Skeletal muscle tissue (tissue), 4 donors: ENCODE measurements around the gene FBXL7. TPM values are rescaled to one million over a fixed set of nuclear protein-coding genes. Genes with fewer than 3 reads are reported as not detected.

ENCODE experiments used
- H3K27ac ChIP-seq: one replicate; pipeline ENCODE4 v1.7.0; 2013; ENCODE audit warnings: mild to moderate bottlenecking, low read depth, low read length, inconsistent platforms
- H3K27me3 ChIP-seq, 3 donors: one replicate each; pipeline ENCODE4 v1.7.0; 2013; ENCODE audit warnings: low read length in 3 of 3; ENCODE audit not compliant: control insufficient read depth in 3 of 3, insufficient read depth in 3 of 3
- H3K36me3 ChIP-seq, 3 donors: one replicate each; pipeline ENCODE4 v1.7.0; 2013; ENCODE audit warnings: low read length in 3 of 3; ENCODE audit not compliant: control insufficient read depth in 3 of 3, insufficient read depth in 3 of 3
- H3K4me1 ChIP-seq, 3 donors: one replicate each; pipeline ENCODE4 v1.7.0; 2013; ENCODE audit warnings: low read length in 3 of 3, mild to moderate bottlenecking in 3 of 3; ENCODE audit not compliant: control insufficient read depth in 3 of 3, insufficient read depth in 3 of 3
- H3K4me3 ChIP-seq, 3 donors: one replicate each; pipeline ENCODE4 v1.7.0; 2013; ENCODE audit warnings: low read length in 3 of 3
- H3K9ac ChIP-seq, 3 donors: one replicate each; pipeline ENCODE4 v1.7.0; 2013; ENCODE audit warnings: low read length in 3 of 3, mild to moderate bottlenecking in 3 of 3, moderate library complexity in 2 of 3, low read depth in 1 of 3
- H3K9me3 ChIP-seq, 3 donors: one replicate each; pipeline ENCODE4 v1.7.0; 2013; ENCODE audit warnings: low read length in 3 of 3; ENCODE audit not compliant: control insufficient read depth in 3 of 3
- total RNA-seq: library from RNA; depleted of rRNA; stranded (reverse); fragments of >200 nt; gene quantifications from one replicate; pipeline ENCODE4 v1.2.3, GENCODE V29; 2014
- donor health status: Osteomylitis.

FBXL7 gene
- total RNA-seq, 1 donor from 2014 or later: 3.7 TPM

DNA sequence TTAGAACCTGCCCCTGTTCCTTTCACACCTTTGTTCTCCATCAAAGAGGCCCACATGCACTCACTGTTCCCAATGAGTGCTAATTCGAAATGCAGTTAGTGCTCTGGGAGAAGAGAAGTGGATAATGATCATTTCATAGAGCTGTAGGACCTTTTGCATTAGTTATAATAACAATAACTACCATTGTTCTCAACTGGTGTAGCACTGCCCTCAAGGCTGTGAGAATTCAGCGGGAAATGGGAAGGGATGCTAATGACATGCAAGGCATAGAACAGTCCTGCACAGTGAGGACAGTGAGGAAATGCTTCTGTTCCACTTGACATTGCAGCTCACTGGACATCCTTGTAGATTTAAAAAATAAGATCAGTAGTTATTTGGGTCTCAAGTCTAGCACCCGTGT is 187.4 kb downstream of the FBXL7 start:
- H3K9me3 ChIP-seq: no peaks in the 10 kb centered on the region
- no peak overlapping the region for H3K9ac ChIP-seq
- no peak overlapping the region for H3K27ac ChIP-seq
- H3K4me1 ChIP-seq: no peaks in the 10 kb centered on the region
- H3K36me3 ChIP-seq: no peaks in the 10 kb centered on the region
- H3K4me3 ChIP-seq: no peak overlapping the region
- H3K27me3 ChIP-seq: no peaks in the 10 kb centered on the region

DNA sequence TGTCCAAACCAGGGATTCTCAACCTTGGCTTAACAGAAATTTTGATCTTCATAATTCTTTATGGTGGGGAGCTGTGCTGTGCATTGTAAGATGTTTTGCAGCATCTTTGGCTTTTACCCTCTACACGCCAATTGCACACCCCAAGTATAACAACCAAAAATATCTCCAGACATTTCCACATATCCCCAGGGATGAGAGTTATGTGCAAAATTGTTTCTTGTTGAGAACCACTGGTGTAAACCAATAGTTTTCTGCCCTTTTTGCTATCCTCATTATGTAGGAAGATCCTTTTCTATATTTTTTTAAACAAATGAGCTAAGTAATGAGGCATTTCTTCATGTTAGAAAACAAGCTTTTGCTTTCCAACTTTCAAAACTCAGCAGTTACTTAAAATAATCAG is 189.9 kb downstream of the FBXL7 start:
- H3K27me3 ChIP-seq: no peaks in the 10 kb centered on the region
- peaks cover 0 to 4% (median 0%) of the 10 kb centered on the region in 3 donors for H3K4me1 ChIP-seq
- no peak overlapping the region for H3K27ac ChIP-seq
- no peaks in the 10 kb centered on the region for H3K9me3 ChIP-seq
- H3K4me3 ChIP-seq: no peak overlapping the region
- H3K36me3 ChIP-seq: no peaks in the 10 kb centered on the region
- H3K9ac ChIP-seq: no peak overlapping the region

DNA sequence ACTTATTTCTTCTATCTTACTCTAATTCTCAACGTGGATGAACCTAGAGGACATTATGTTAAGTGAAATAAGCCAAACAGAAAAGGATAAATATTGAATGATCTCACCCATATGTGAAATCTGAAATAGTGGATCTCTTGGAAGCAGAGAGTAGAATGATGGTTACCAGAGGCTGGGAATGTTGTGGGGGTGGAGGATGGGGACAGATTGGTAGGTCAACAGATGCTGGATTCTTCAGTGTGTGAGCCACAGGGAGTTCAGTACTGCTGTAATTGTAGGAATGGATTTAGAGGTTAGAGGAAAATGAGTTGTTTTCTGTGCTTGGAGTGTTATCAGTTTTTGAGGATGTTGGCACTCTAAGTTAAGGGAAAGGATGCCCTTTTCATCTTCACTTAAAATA is 190.6 kb downstream of the FBXL7 start:
- peaks cover 0 to 7% (median 3%) of the 10 kb centered on the region in 3 donors for H3K4me1 ChIP-seq
- no peak overlapping the region for H3K9ac ChIP-seq
- no peaks in the 10 kb centered on the region for H3K36me3 ChIP-seq
- H3K9me3 ChIP-seq: no peaks in the 10 kb centered on the region
- no peaks in the 10 kb centered on the region for H3K27me3 ChIP-seq
- no peak overlapping the region for H3K4me3 ChIP-seq
- no peak overlapping the region for H3K27ac ChIP-seq

DNA sequence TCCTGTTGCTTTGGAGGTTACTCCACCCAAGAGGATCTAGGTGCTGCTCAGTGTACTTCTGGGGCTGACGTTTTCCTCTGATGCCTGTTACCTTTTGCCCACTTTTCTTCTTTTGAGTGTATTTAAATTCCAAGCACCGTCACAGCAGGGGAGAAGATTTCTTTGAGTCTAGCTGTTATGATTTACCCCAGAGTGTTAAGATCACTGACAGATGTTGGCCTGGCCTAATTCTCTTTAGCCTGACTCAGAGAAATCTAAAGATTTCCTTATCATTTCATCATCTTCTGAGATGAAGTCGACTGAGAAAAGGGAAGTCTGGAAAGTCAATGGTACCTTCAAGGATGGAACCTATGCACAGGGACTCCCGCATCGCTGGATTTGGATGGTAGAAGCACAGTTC is 191.5 kb downstream of the FBXL7 start:
- H3K36me3 ChIP-seq: no peaks in the 10 kb centered on the region
- H3K4me3 ChIP-seq: no peak overlapping the region
- no peaks in the 10 kb centered on the region for H3K27me3 ChIP-seq
- no peak overlapping the region for H3K27ac ChIP-seq
- H3K9ac ChIP-seq: no peak overlapping the region
- H3K4me1 ChIP-seq: peaks cover 0 to 7% (median 3%) of the 10 kb centered on the region in 3 donors
- no peaks in the 10 kb centered on the region for H3K9me3 ChIP-seq

DNA sequence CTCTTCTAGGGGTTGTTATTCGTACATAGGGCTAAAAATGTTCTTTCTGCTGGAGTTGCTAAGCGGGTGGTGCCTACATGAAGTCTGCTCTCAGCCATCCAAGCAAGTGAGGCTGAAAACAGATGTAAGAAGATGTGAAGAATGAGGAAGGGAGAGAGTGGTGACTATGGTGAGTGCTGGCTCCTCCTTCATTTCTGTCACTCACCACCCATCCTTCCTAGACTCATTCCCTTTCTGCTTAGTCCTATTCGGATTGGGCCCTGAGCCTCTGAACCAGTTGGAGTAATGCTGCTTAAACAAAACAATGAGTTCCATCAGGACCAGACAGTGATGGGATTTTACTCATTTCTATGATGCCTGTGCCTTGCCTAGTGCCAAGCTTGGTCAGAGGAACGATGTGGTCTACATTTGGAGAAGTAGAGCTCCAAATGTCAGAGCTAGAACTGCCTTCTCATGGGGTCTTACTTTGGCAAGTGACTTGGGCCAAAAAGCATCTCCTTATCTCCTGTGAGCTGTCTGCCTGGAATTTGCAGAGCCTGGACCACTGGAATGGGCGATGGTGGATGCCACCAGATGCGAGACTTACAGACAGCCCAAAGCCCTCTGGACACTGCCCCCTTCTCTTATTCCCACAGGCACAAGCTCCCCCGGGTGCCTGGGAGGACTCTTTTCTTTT is 192.9 kb downstream of the FBXL7 start:
- H3K36me3 ChIP-seq: no peaks in the 10 kb centered on the region
- no peak overlapping the region for H3K27ac ChIP-seq
- H3K9me3 ChIP-seq: no peaks in the 10 kb centered on the region
- no peak overlapping the region for H3K4me3 ChIP-seq
- H3K27me3 ChIP-seq: no peaks in the 10 kb centered on the region
- no peak overlapping the region for H3K9ac ChIP-seq
- H3K4me1 ChIP-seq: peaks cover 0 to 7% (median 3%) of the 10 kb centered on the region in 3 donors

DNA sequence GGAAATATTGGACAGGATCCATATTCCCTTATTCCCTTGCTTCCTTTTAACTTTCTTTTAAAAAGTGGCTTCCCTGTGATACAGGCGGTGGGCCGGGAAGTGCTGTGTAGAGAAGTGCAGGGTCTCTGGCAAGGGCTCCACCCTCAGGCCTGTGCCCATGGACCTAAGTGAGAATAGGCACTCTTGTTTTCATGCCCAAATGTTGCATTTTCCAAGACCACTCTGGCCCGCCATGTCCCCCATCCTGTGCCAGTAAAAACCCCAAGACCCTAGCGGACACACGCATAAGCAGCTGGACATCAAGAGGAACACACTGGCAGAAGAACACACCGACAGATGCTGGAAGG is 193.4 kb downstream of the FBXL7 start:
- Histone ChIP-seq H3K4me1 (peaks cover 0 to 7% (median 3%) of the 10 kb centered on the region in 3 donors), H3K27me3 (no peaks in the 10 kb centered on the region), H3K4me3 (no peak overlapping the region), H3K27ac (no peak overlapping the region), H3K9me3 (no peaks in the 10 kb centered on the region), H3K36me3 (no peaks in the 10 kb centered on the region), H3K9ac (no peak overlapping the region)

DNA sequence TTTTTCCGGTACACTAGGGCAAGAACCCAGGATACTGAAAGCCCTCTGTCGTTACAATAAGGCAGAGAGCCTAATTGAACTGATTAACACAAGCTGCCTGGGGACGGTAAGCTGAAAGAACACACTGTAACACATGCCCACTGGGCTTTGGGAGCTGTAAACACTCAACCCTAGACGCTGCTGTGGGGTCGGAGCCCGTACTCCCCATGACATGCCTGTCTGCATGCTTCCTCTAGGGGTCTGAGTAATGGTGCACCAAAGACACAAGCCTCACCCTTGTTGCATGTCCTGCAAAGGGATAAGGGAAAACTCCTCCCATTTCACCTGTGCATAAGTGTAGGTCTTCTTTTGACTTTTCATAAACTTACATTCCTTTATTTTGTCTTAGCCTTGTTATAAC is 194.0 kb downstream of the FBXL7 start:
- H3K27ac ChIP-seq: peak overlapping the region; percentile 7
- H3K36me3 ChIP-seq: no peaks in the 10 kb centered on the region
- H3K4me1 ChIP-seq: peaks cover 0 to 7% (median 3%) of the 10 kb centered on the region in 3 donors
- H3K9me3 ChIP-seq: no peaks in the 10 kb centered on the region
- no peak overlapping the region for H3K4me3 ChIP-seq
- no peaks in the 10 kb centered on the region for H3K27me3 ChIP-seq
- H3K9ac ChIP-seq: no peak overlapping the region

DNA sequence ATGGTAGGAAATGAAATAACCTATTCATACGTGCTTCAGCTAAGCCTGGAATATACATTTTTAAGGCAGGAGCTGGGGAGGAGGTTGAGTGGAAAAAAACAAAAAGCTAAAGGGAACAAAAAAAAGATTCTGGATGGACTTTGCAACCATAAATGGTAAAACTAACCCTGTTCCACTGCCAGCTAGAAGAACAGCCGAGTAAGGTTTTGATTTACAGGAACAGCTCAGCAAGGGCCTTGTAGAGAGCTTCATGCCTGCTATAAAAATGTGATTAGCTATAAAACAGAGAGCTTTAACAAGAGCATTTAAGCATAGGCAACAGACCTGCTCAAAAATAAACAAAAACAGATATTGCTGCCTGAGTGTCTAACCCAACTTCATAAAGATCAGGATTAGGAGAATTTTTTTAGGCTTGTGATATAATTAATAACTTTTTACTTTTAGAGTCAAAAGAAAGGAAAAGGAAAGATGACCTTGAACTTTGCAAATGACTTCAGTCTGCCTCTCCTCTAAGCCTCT is 194.8 kb downstream of the FBXL7 start:
- Histone ChIP-seq H3K9me3 (no peaks in the 10 kb centered on the region), H3K36me3 (no peaks in the 10 kb centered on the region), H3K27me3 (no peaks in the 10 kb centered on the region), H3K9ac (no peak overlapping the region), H3K27ac (peak overlapping the region; percentile 51), H3K4me3 (no peak overlapping the region), H3K4me1 (peaks cover 0 to 7% (median 3%) of the 10 kb centered on the region in 3 donors)

DNA sequence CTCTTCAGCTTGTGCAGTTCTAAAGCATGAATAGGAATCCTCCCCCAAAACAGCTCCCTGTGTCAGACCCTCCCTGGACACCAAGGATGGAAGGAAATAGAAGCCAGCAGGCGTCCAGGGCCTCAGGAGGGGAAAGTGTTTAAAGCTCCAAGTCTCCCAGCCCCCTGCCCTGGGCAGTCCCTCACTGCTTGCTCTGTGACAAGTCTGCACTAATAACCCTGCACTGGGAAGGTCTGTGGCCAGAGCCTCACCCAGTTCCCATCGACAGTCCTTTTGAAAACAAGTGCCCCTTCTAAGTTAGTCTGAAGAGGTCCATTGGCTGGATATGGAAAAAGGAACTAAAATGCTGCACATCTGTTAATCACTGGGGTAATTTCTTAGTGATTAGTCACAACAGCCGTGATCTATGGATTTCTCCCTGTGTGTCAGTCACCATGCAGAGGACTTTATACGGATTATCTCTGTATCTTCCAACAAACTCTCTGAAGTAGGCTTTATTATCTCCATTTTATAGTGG is 195.3 kb downstream of the FBXL7 start:
- no peak overlapping the region for H3K9ac ChIP-seq
- H3K27ac ChIP-seq: peak overlapping the region; percentile 51
- no peaks in the 10 kb centered on the region for H3K9me3 ChIP-seq
- no peaks in the 10 kb centered on the region for H3K36me3 ChIP-seq
- H3K4me3 ChIP-seq: no peak overlapping the region
- peaks cover 0 to 7% (median 3%) of the 10 kb centered on the region in 3 donors for H3K4me1 ChIP-seq
- H3K27me3 ChIP-seq: no peaks in the 10 kb centered on the region

DNA sequence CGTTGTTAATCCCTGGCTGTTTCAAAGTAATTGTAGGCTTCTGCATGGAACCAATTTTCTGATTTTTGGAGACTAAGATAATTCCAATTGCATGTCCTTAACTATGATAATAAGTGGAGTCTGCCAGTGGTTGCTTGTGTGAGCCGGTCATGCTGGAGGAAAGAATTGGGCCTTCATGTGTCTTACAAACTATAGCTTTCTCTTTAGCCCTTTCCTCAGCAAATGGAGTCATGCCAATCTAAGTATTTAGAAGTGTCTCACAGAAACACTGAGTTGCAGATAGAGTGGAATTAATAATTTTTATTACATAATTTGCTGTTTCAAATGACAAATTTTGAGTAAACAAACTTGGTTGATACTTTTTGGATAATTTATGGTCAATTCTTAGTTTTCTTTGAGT is 200.4 kb downstream of the FBXL7 start:
- H3K27ac ChIP-seq: no peak overlapping the region
- H3K9ac ChIP-seq: no peak overlapping the region
- H3K36me3 ChIP-seq: no peaks in the 10 kb centered on the region
- no peaks in the 10 kb centered on the region for H3K9me3 ChIP-seq
- H3K4me1 ChIP-seq: peaks cover 0 to under 1% (median 0%) of the 10 kb centered on the region in 3 donors
- no peaks in the 10 kb centered on the region for H3K27me3 ChIP-seq
- H3K4me3 ChIP-seq: no peak overlapping the region
